Fibroblast of lung (primary cell): Measurements from ENCODE around the gene SEMA4C. TPM values are rescaled to one million over a fixed set of nuclear protein-coding genes. Genes with fewer than 3 reads are reported as not detected.

Source experiments
- DNase-seq, 2 donors: peaks; one replicate each; pipeline versions ENCODE4 v3.0.0 to v3.0.0-alpha.2; 2010; ENCODE audit warnings: low read depth in 2 of 2
- H2AFZ ChIP-seq: 2 replicates; pipeline ENCODE4 v1.5.1; 2012; ENCODE audit warnings: low read length, control low read depth, inconsistent platforms
- H3K27ac ChIP-seq: 2 replicates; pipeline ENCODE4 v1.5.1; 2011; ENCODE audit warnings: low read length, control low read depth; ENCODE audit not compliant: insufficient read depth
- H3K27me3 ChIP-seq: 2 replicates; pipeline ENCODE4 v1.5.1; 2011; ENCODE audit warnings: mild to moderate bottlenecking, low read length; ENCODE audit not compliant: control insufficient read depth, insufficient read depth
- H3K36me3 ChIP-seq: 2 replicates; pipeline ENCODE4 v1.5.1; 2011; ENCODE audit warnings: low read length; ENCODE audit not compliant: control insufficient read depth, insufficient read depth
- H3K4me1 ChIP-seq: 2 replicates; pipeline ENCODE4 v1.5.1; 2011; ENCODE audit warnings: low read length; ENCODE audit not compliant: control insufficient read depth, insufficient read depth; ENCODE audit errors: extremely low read depth
- H3K4me2 ChIP-seq: 2 replicates; pipeline ENCODE4 v1.5.1; 2011; ENCODE audit warnings: low read length, control low read depth; ENCODE audit not compliant: insufficient read depth; ENCODE audit errors: extremely low read depth
- H3K4me3 ChIP-seq, 4 experiments: fragments of 200-600 bp in 1 of 4; sonication (generic) in 1 of 4; replicated peaks in 1 of 4; 2 replicates each; pipeline ENCODE4 v1.5.1; 2011 to 2016; ENCODE audit warnings: low read length in 4 of 4, low read depth in 3 of 4, mild to moderate bottlenecking in 3 of 4, control low read depth in 2 of 4, inconsistent platforms in 1 of 4, mixed read lengths in 1 of 4; ENCODE audit not compliant: insufficient read depth in 1 of 4; ENCODE audit errors: control extremely low read depth in 1 of 4
- H3K79me2 ChIP-seq: 2 replicates; pipeline ENCODE4 v1.5.1; 2012; ENCODE audit warnings: mild to moderate bottlenecking, low read length, inconsistent platforms; ENCODE audit not compliant: control insufficient read depth, insufficient read depth
- H3K9ac ChIP-seq: 2 replicates; pipeline ENCODE4 v1.5.1; 2011; ENCODE audit warnings: mild to moderate bottlenecking, low read length, control low read depth; ENCODE audit not compliant: insufficient read depth
- H3K9me3 ChIP-seq: 2 replicates; pipeline ENCODE4 v1.5.1; 2012; ENCODE audit warnings: low read depth, low read length; ENCODE audit not compliant: control insufficient read depth, insufficient read depth
- H4K20me1 ChIP-seq: 2 replicates; pipeline ENCODE4 v1.5.1; 2011; ENCODE audit warnings: low read length; ENCODE audit not compliant: control insufficient read depth, insufficient read depth; ENCODE audit errors: extremely low read depth
- CTCF ChIP-seq, 2 donors: IDR thresholded peaks in 1 of 2; conservative IDR thresholded peaks in 1 of 2; 1 replicate in 1 of 2; 2 replicates in 1 of 2; pipeline ENCODE4 v1.5.1; 2011 to 2012; ENCODE audit warnings: low read length in 2 of 2, control low read depth in 1 of 2, inconsistent platforms in 1 of 2, low read depth in 1 of 2, mild to moderate bottlenecking in 1 of 2
- EZH2 ChIP-seq: IDR thresholded peaks from 2 replicates; pipeline ENCODE4 v1.5.1; 2012; ENCODE audit warnings: low read length, control low read depth, mild to moderate bottlenecking; ENCODE audit errors: missing control alignments
- polyA plus RNA-seq, 2 donors: library from polyadenylated mRNA; depleted of rRNA in 1 of 2; stranded (reverse) in 1 of 2; unstranded in 1 of 2; fragments of >200 nt; gene quantifications; 2 replicates each; pipeline ENCODE4 v1.2.1, GENCODE V29; 2011 to 2012; ENCODE audit warnings: missing spikeins in 1 of 2
- total RNA-seq: library from RNA; depleted of rRNA; stranded (reverse); fragments of >200 nt; gene quantifications from 2 replicates; pipeline ENCODE4 v1.2.1, GENCODE V29; 2014

The SEMA4C gene
- total and polyA plus RNA-seq, 2 donors (not counting 1 experiment from before 2014, with no cell fraction given) = 12.7 to 17.5 TPM

- no peaks in the 10 kb centered on the region for H3K36me3 ChIP-seq
- no peak overlapping the region for H3K4me2 ChIP-seq
- no peak overlapping the region for H3K9ac ChIP-seq
- no peak overlapping the region for H2AFZ ChIP-seq
- no peak for TF ChIP-seq CTCF (conservative IDR thresholded peaks at IDR 0.05 in 1 of 2, IDR thresholded peaks at IDR 0.05 in 1 of 2; ENCODE audit: low read depth in 1 of 2, low read length in 2 of 2)
- TF ChIP-seq EZH2 = no peak
- H4K20me1 ChIP-seq = no peaks in the 10 kb centered on the region
- H3K4me1 ChIP-seq = no peaks in the 10 kb centered on the region
- H3K27me3 ChIP-seq = peaks cover 12% of the 10 kb centered on the region
- no peaks in the 10 kb centered on the region for H3K79me2 ChIP-seq
- no peak overlapping the region for H3K4me3 ChIP-seq
- no peak for DNase-seq
- no peaks in the 10 kb centered on the region for H3K9me3 ChIP-seq
- H3K27ac ChIP-seq = no peak overlapping the region
Observed at GRCh38 chr2:96882230-96882629, 12.3 kb upstream of the SEMA4C start.

- no peaks in the 10 kb centered on the region for H3K36me3 ChIP-seq
- H3K9me3 ChIP-seq = no peaks in the 10 kb centered on the region
- no peak overlapping the region for H3K4me3 ChIP-seq
- TF ChIP-seq CTCF (conservative IDR thresholded peaks at IDR 0.05 in 1 of 2, IDR thresholded peaks at IDR 0.05 in 1 of 2; ENCODE audit: low read depth in 1 of 2, low read length in 2 of 2) = no peak
- no peak for TF ChIP-seq EZH2
- no peak overlapping the region for H3K27ac ChIP-seq
- H3K79me2 ChIP-seq = no peaks in the 10 kb centered on the region
- H3K4me1 ChIP-seq = no peaks in the 10 kb centered on the region
- no peak for DNase-seq
- H4K20me1 ChIP-seq = no peaks in the 10 kb centered on the region
- H3K27me3 ChIP-seq = peaks cover 12% of the 10 kb centered on the region
- no peak overlapping the region for H2AFZ ChIP-seq
- no peak overlapping the region for H3K9ac ChIP-seq
- no peak overlapping the region for H3K4me2 ChIP-seq
Observed at GRCh38 chr2:96881349-96882195, 11.7 kb upstream of the SEMA4C start.

GRCh38 chr2:96880891-96881273 is 11.0 kb upstream of the SEMA4C start:
- no peak for TF ChIP-seq CTCF (conservative IDR thresholded peaks at IDR 0.05 in 1 of 2, IDR thresholded peaks at IDR 0.05 in 1 of 2; ENCODE audit: low read depth in 1 of 2, low read length in 2 of 2)
- TF ChIP-seq EZH2 = no peak
- peaks cover 12% of the 10 kb centered on the region for H3K27me3 ChIP-seq

More at GRCh38 chr2:96880891-96881273, 11.0 kb upstream of the SEMA4C start:
- H3K27ac ChIP-seq = no peak overlapping the region
- H3K4me3 ChIP-seq = no peak overlapping the region
- H3K9me3 ChIP-seq = no peaks in the 10 kb centered on the region
- H3K4me2 ChIP-seq = no peak overlapping the region
- H3K79me2 ChIP-seq = no peaks in the 10 kb centered on the region
- H3K9ac ChIP-seq = no peak overlapping the region
- no peaks in the 10 kb centered on the region for H4K20me1 ChIP-seq
- no peak overlapping the region for H2AFZ ChIP-seq
- H3K36me3 ChIP-seq = no peaks in the 10 kb centered on the region
- no peak for DNase-seq
- no peaks in the 10 kb centered on the region for H3K4me1 ChIP-seq
